Stimulated activated CD4-positive, alpha-beta T cell treated with anti-CD3 and anti-CD28 coated beads, Interleukin-15, amount 100 ng/mL, for 48 hours (primary cell): ENCODE data around the gene TANGO6.
A peak's percentile ranks its signal among the peaks of the same experiment; 100 is the strongest.
"Not testable (repeated sequence)": the region's sequence is repeated elsewhere in the genome, so short reads cannot be mapped to it uniquely, and the experiment has no call there.

Experiments used
- DNase-seq, 2 donors: peaks; one replicate each; pipeline ENCODE4 v3.0.0-alpha.2; 2020; ENCODE audit warnings: low read depth in 2 of 2

The TANGO6 gene

GRCh38 chr16:68843482-68844210 lies at the start of gene TANGO6:
TSS of gene TANGO6 (plus strand) at chr16:68843531. CDS start at chr16:68843618, 87 bp downstream.
- peak; percentile 86 to 93 for DNase-seq

GRCh38 chr16:68798398-68798797 lies 44.9 kb upstream of the TANGO6 start:
- DNase-seq = no peak

- peak; percentile 12 to 61 for DNase-seq
These were observed 43.0 kb upstream of the TANGO6 start for GRCh38 chr16:68800257-68800875.

- no peak for DNase-seq
These were observed 41.1 kb upstream of the TANGO6 start for GRCh38 chr16:68802190-68802589.

GRCh38 chr16:68806422-68806821 lies 36.9 kb upstream of the TANGO6 start:
- DNase-seq = no peak

GRCh38 chr16:68806981-68807380 lies 36.4 kb upstream of the TANGO6 start:
- DNase-seq = no peak

GRCh38 chr16:68814516-68814915 lies 28.8 kb upstream of the TANGO6 start:
- DNase-seq = no peak

- DNase-seq = no peak
These were observed 19.8 kb upstream of the TANGO6 start for GRCh38 chr16:68823401-68824135.

GRCh38 chr16:68825427-68825826 lies 17.9 kb upstream of the TANGO6 start:
- no peak for DNase-seq

GRCh38 chr16:68826652-68827051 lies 16.7 kb upstream of the TANGO6 start:
- no peak for DNase-seq

GRCh38 chr16:68833251-68833650 lies 10.1 kb upstream of the TANGO6 start:
- DNase-seq = no peak

GRCh38 chr16:68834550-68834949 lies 8.8 kb upstream of the TANGO6 start:
- no peak for DNase-seq

GRCh38 chr16:68835970-68836369 lies 7.4 kb upstream of the TANGO6 start:
- no peak for DNase-seq

GRCh38 chr16:68839831-68840230 lies 3.5 kb upstream of the TANGO6 start:
- no peak for DNase-seq

- not testable (repeated sequence) for DNase-seq
These were observed 308 bp upstream of the TANGO6 start for GRCh38 chr16:68842964-68843481.

GRCh38 chr16:68844211-68844564 lies 857 bp downstream of the TANGO6 start:
- no peak for DNase-seq

GRCh38 chr16:68848786-68849185 lies 5.5 kb downstream of the TANGO6 start:
- DNase-seq = no peak

GRCh38 chr16:68850481-68850880 lies 7.2 kb downstream of the TANGO6 start:
- no peak for DNase-seq

- DNase-seq = no peak
These were observed 8.3 kb downstream of the TANGO6 start for GRCh38 chr16:68851601-68852000.

GRCh38 chr16:68857479-68857878 lies 14.1 kb downstream of the TANGO6 start:
- DNase-seq = no peak

- no peak for DNase-seq
These were observed 16.5 kb downstream of the TANGO6 start for GRCh38 chr16:68859828-68860227.
